Activated naive CD4-positive, alpha-beta T cell treated with anti-CD3 and anti-CD28 coated beads, Interleukin-2, amount 50 U/mL, for 16 hours (primary cell): ENCODE results near the gene GRM7.

Experiments
- DNase-seq: peaks from one replicate; pipeline ENCODE4 v3.0.0-alpha.2; 2020

The GRM7 gene

GRCh38 chr3:7249493-7250076, 388.7 kb downstream of the GRM7 start:
- no peak for DNase-seq

GRCh38 chr3:7254251-7254650, 393.3 kb downstream of the GRM7 start:
- DNase-seq = no peak

GRCh38 chr3:7260975-7261374, 400.1 kb downstream of the GRM7 start:
- no peak for DNase-seq

GRCh38 chr3:7263347-7264195, 402.7 kb downstream of the GRM7 start:
- no peak for DNase-seq

GRCh38 chr3:7264196-7264526, 403.2 kb downstream of the GRM7 start:
- no peak for DNase-seq

GRCh38 chr3:7265736-7266135, 404.8 kb downstream of the GRM7 start:
- no peak for DNase-seq

GRCh38 chr3:7266551-7266950, 405.6 kb downstream of the GRM7 start:
- DNase-seq = no peak

GRCh38 chr3:7270731-7271130, 409.8 kb downstream of the GRM7 start:
- DNase-seq = no peak

- no peak for DNase-seq
Observed at GRCh38 chr3:7271631-7272030, 410.7 kb downstream of the GRM7 start.

GRCh38 chr3:7272203-7272602, 411.3 kb downstream of the GRM7 start:
- no peak for DNase-seq

- DNase-seq = no peak
Observed at GRCh38 chr3:7275396-7275795, 414.5 kb downstream of the GRM7 start.

GRCh38 chr3:7280318-7280717, 419.4 kb downstream of the GRM7 start:
- no peak for DNase-seq

GRCh38 chr3:7282988-7283387, 422.1 kb downstream of the GRM7 start:
- DNase-seq = no peak

GRCh38 chr3:7285505-7285904, 424.6 kb downstream of the GRM7 start:
- no peak for DNase-seq

GRCh38 chr3:7288133-7288532, 427.2 kb downstream of the GRM7 start:
- DNase-seq = no peak

- no peak for DNase-seq
Observed at GRCh38 chr3:7289121-7289520, 428.2 kb downstream of the GRM7 start.

- DNase-seq = no peak
Observed at GRCh38 chr3:7290077-7290825, 429.3 kb downstream of the GRM7 start.

GRCh38 chr3:7292362-7292761, 431.4 kb downstream of the GRM7 start:
- no peak for DNase-seq

- no peak for DNase-seq
Observed at GRCh38 chr3:7293286-7293685, 432.4 kb downstream of the GRM7 start.

GRCh38 chr3:7305561-7305960, 444.6 kb downstream of the GRM7 start:
- no peak for DNase-seq

- no peak for DNase-seq
Observed at GRCh38 chr3:7306901-7307300, 446.0 kb downstream of the GRM7 start.

- no peak for DNase-seq
Observed at GRCh38 chr3:7307410-7307809, 446.5 kb downstream of the GRM7 start.

- no peak for DNase-seq
Observed at GRCh38 chr3:7309641-7310102, 448.8 kb downstream of the GRM7 start.

- DNase-seq = no peak
Observed at GRCh38 chr3:7315037-7315436, 454.1 kb downstream of the GRM7 start.
